Measurements from ENCODE around the gene HEBP2. TPM values are rescaled to one million over a fixed set of nuclear protein-coding genes. Genes with fewer than 3 reads are reported as not detected.

HEBP2 gene
- total RNA-seq, 2 experiments from 2014 or later = 14.0 to 36.2 TPM

GRCh38 chr6:138441965-138442364 lies 37.9 kb downstream of the HEBP2 start:
- H3K9me3 ChIP-seq (ENCODE audit: low read length) = no peaks in the 10 kb centered on the region
- H3K27ac ChIP-seq (ENCODE audit: low read depth, low read length, poor library complexity, severe bottlenecking) = no peak overlapping the region
- ChIA-PET POLR2A (interaction anchor here (0.6 to 0.9 kb wide), 4 partner anchors 10 to 299 kb away, joined by 3 read pairs; partner anchors contain the start of gene NHSL1), CTCF (ENCODE audit: unreplicated experiment) (no interaction called here)
- TF ChIP-seq, protein P1, sequence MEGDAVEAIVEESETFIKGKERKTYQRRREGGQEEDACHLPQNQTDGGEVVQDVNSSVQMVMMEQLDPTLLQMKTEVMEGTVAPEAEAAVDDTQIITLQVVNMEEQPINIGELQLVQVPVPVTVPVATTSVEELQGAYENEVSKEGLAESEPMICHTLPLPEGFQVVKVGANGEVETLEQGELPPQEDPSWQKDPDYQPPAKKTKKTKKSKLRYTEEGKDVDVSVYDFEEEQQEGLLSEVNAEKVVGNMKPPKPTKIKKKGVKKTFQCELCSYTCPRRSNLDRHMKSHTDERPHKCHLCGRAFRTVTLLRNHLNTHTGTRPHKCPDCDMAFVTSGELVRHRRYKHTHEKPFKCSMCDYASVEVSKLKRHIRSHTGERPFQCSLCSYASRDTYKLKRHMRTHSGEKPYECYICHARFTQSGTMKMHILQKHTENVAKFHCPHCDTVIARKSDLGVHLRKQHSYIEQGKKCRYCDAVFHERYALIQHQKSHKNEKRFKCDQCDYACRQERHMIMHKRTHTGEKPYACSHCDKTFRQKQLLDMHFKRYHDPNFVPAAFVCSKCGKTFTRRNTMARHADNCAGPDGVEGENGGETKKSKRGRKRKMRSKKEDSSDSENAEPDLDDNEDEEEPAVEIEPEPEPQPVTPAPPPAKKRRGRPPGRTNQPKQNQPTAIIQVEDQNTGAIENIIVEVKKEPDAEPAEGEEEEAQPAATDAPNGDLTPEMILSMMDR (conservative IDR thresholded peaks at IDR 0.05; ENCODE audit: low read length) = no peak
- TF ChIP-seq EZH2phosphoT487 (IDR thresholded peaks at IDR 0.05; ENCODE audit: borderline replicate concordance, low read depth, low read length) = no peak
- no peaks in the 10 kb centered on the region for H3K79me2 ChIP-seq (ENCODE audit: insufficient read depth, low read depth, low read length)
- no peak for DNase-seq (ENCODE audit: low spot score)
- BruUV-seq (replicated peaks) = no TSS peak
- no peak overlapping the region for H3K4me3 ChIP-seq (ENCODE audit: low read depth, low read length, poor library complexity, severe bottlenecking)
- H4K20me1 ChIP-seq (ENCODE audit: insufficient read depth, low read length) = no peaks in the 10 kb centered on the region
- no peaks in the 10 kb centered on the region for H3K36me3 ChIP-seq (ENCODE audit: insufficient read depth, low read length)
- H3K4me1 ChIP-seq (ENCODE audit: insufficient read depth, low read length, poor library complexity, severe bottlenecking) = no peaks in the 10 kb centered on the region
- H3K4me2 ChIP-seq (ENCODE audit: low read length) = no peak overlapping the region
- no peak overlapping the region for H2AFZ ChIP-seq (ENCODE audit: low read length)
- H3K9me2 ChIP-seq (ENCODE audit: insufficient read depth, low read length) = no peaks in the 10 kb centered on the region
- intact Hi-C loops (cut with micrococcal nuclease; ENCODE audit: unreplicated experiment) = no loop called here

GRCh38 chr6:138442663-138443062 lies 38.6 kb downstream of the HEBP2 start:
- no TSS peak for BruUV-seq (replicated peaks)
- no peaks in the 10 kb centered on the region for H3K9me2 ChIP-seq (ENCODE audit: insufficient read depth, low read length)
- H3K4me2 ChIP-seq (ENCODE audit: low read length) = no peak overlapping the region
- no peaks in the 10 kb centered on the region for H3K4me1 ChIP-seq (ENCODE audit: insufficient read depth, low read length, poor library complexity, severe bottlenecking)
- H3K36me3 ChIP-seq (ENCODE audit: insufficient read depth, low read length) = no peaks in the 10 kb centered on the region
- H3K9me3 ChIP-seq (ENCODE audit: low read length) = no peaks in the 10 kb centered on the region
- H3K79me2 ChIP-seq (ENCODE audit: insufficient read depth, low read depth, low read length) = no peaks in the 10 kb centered on the region
- no peaks in the 10 kb centered on the region for H4K20me1 ChIP-seq (ENCODE audit: insufficient read depth, low read length)
- intact Hi-C loops (cut with micrococcal nuclease; ENCODE audit: unreplicated experiment) = no loop called here
- no peak overlapping the region for H3K4me3 ChIP-seq (ENCODE audit: low read depth, low read length, poor library complexity, severe bottlenecking)
- H2AFZ ChIP-seq (ENCODE audit: low read length) = no peak overlapping the region
- no peak for DNase-seq (ENCODE audit: low spot score)
- CTCF ChIA-PET (ENCODE audit: unreplicated experiment) = no interaction called here
- no peak overlapping the region for H3K27ac ChIP-seq (ENCODE audit: low read depth, low read length, poor library complexity, severe bottlenecking)
- no peak for TF ChIP-seq EZH2phosphoT487 (IDR thresholded peaks at IDR 0.05; ENCODE audit: borderline replicate concordance, low read depth, low read length)
- TF ChIP-seq, protein P1 (conservative IDR thresholded peaks at IDR 0.05; ENCODE audit: low read length) = no peak
- POLR2A ChIA-PET = no interaction called here

DNA sequence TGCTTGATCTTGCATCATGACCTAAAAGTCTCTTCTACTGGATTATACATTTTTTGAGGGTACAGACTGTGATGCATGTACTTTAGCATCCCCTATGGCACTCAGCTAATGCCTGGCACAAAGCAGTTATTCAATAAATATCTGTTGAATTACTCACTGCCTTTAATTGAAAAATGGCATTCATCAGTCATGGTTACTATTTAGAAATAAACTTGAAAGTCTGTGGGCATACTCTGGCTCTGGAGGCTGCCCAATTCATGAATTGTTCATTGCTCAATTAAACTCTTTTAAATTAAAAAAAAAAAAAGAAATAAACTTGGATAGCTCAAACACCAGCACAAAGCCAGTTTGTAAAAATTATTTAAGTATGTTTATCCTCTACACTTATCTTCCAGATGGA lies 40.0 kb downstream of the HEBP2 start:
- H3K9me3 ChIP-seq (ENCODE audit: low read length) = no peaks in the 10 kb centered on the region
- no TSS peak for BruUV-seq (replicated peaks)
- no peaks in the 10 kb centered on the region for H3K4me1 ChIP-seq (ENCODE audit: insufficient read depth, low read length, poor library complexity, severe bottlenecking)
- no peak overlapping the region for H3K27ac ChIP-seq (ENCODE audit: low read depth, low read length, poor library complexity, severe bottlenecking)
- ChIA-PET CTCF (ENCODE audit: unreplicated experiment) (no interaction called here), POLR2A (interaction anchor here (0.8 kb wide), 1 partner anchor 12 kb away, joined by 4 read pairs; no protein-coding TSS in a partner anchor)
- no peak for DNase-seq (ENCODE audit: low spot score)
- H2AFZ ChIP-seq (ENCODE audit: low read length) = no peak overlapping the region
- no peaks in the 10 kb centered on the region for H3K79me2 ChIP-seq (ENCODE audit: insufficient read depth, low read depth, low read length)
- TF ChIP-seq, protein P1 (conservative IDR thresholded peaks at IDR 0.05; ENCODE audit: low read length) = no peak
- TF ChIP-seq EZH2phosphoT487 (IDR thresholded peaks at IDR 0.05; ENCODE audit: borderline replicate concordance, low read depth, low read length) = no peak
- H3K36me3 ChIP-seq (ENCODE audit: insufficient read depth, low read length) = no peaks in the 10 kb centered on the region
- no peaks in the 10 kb centered on the region for H3K9me2 ChIP-seq (ENCODE audit: insufficient read depth, low read length)
- H4K20me1 ChIP-seq (ENCODE audit: insufficient read depth, low read length) = no peaks in the 10 kb centered on the region
- intact Hi-C loops (cut with micrococcal nuclease; ENCODE audit: unreplicated experiment) = no loop called here
- H3K4me3 ChIP-seq (ENCODE audit: low read depth, low read length, poor library complexity, severe bottlenecking) = no peak overlapping the region
- H3K4me2 ChIP-seq (ENCODE audit: low read length) = no peak overlapping the region

All from OCI-LY7 (cell line).